HG03097 (cell line): Measurements from ENCODE around the gene FOXO3.
"Not testable (repeated sequence)": the region's sequence is repeated elsewhere in the genome, so short reads cannot be mapped to it uniquely, and the experiment has no call there.

ENCODE experiments used
- ATAC-seq: cut with Tn5 transposase; IDR thresholded peaks from one replicate; pipeline ENCODE4 v1.9.1; 2021; ENCODE audit not compliant: unreplicated experiment, low FRiP score

The FOXO3 gene

GRCh38 chr6:108560463-108561308 lies at the start of gene FOXO3:
TSS of gene FOXO3 (plus strand) at chr6:108560917. CDS start at chr6:108561209, 292 bp downstream.
- no peak for ATAC-seq

- no peak for ATAC-seq
Measured at GRCh38 chr6:108518714-108519576, 41.8 kb upstream of the FOXO3 start.

DNA sequence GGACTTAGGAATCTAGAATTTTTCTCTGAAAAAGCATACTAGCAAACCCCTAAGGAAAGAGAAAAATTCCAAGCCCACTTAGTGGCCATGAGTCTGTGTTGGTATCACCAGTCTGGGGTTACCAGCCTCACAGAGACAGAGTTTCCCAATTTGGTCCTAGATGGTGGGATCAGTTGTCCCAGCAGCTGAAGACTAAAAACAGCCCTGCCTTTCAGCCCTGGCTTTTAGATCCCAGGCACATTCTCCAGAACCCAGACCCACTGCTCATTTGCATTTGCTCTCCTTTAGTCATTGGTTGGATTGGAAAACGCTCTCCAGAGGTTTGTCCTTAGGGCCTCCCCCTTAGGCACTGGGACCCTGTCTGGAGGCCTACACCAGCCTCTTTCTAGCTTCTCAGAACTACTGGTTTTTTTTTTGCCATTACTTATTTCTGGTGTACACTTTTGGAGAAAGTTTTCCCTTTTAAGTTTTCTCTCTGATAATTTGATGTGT lies 39.1 kb upstream of the FOXO3 start:
- ATAC-seq, result no peak

DNA sequence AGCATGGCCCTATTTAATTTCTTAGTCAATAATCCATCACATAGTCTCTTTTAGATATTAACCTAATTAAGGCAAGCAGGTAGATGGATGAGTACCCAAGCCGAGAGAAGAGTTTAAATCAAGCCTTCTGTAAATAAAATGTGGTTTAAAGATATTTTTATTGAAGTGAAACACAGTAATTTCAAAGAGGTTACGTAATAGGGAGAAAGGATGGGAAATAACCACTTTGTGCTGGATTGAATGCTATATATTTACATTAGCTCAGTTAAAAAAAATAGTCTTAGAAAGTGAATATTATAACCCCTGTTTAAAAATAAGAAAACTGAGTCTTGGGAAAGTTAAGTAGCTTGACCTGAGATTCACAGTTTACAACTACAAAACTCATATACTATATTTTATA lies 37.0 kb upstream of the FOXO3 start:
- no peak for ATAC-seq

DNA sequence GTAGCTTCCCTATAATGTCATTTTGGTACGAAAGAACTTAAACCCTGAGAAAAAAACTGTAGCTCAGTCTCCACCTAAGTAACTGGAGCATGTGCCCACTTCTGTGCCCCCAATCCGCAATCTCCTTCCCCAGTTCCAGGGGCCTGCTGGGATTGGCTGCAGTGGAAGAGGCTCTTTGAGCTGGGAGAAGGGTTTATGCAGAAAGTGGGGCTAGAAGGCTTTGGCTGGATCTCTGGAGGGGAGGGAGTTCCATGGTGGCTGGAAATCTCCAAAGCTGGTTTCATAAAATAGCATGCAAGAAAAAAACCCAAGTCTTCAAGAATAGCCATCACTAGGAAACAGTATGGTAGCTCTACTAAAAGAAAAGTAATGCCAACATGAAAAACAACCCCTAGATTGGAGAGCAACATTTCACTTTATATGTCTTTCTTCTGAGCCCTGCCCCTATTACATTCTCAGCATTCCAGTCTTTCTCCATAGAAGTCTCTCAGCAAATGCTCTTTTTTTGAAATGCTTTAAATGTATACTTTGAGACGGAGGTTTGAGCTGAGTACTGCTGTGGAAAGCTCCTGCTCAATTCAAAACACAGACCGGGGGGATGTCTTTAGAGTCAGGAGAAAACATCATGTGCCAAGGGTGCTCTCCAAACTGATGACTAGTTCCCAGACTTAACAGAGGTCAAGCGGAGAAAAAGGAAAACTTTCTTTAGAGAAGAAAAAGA lies 36.0 kb upstream of the FOXO3 start:
- ATAC-seq, result no peak

GRCh38 chr6:108526739-108527174 lies 34.0 kb upstream of the FOXO3 start:
- no peak for ATAC-seq

DNA sequence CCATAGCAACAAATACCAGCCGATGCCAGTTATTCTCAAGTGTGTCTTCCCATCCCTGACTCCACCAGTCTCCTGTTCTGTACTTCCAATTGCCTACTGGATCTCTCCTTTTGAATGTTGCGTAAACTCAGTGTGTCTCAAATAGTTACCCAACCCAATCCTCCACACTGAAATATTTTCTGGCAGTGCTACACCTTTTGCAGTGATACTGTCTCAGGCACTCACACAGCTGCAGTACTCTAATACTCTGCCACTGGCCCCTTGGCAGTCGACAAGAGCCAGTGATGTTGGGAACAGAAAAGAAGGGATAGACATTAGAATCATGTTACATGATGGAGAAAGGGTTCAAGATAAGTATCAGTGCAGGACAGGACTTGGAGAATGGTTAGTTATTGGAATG lies 31.8 kb upstream of the FOXO3 start:
- no peak for ATAC-seq

DNA sequence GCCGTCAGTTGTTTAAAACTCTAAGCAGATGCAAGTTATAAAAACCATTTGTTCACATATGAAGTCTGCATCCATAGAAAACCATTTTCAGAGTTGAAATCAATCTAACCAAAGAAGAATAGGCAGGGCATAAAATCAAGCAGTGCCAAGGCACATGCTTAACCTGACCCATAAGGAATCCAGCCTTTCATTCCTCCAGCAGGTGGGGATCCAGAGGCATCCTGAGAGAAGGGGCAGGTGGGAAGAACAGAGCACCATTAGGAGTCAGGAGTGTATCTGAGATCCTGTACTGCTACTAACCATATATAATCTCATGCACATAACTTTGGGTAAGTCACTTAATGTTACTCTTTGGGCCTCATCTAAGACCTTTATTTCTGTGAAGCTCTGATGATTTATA lies 29.4 kb upstream of the FOXO3 start:
- no peak for ATAC-seq

GRCh38 chr6:108535114-108535742 lies 25.5 kb upstream of the FOXO3 start:
- no peak for ATAC-seq

DNA sequence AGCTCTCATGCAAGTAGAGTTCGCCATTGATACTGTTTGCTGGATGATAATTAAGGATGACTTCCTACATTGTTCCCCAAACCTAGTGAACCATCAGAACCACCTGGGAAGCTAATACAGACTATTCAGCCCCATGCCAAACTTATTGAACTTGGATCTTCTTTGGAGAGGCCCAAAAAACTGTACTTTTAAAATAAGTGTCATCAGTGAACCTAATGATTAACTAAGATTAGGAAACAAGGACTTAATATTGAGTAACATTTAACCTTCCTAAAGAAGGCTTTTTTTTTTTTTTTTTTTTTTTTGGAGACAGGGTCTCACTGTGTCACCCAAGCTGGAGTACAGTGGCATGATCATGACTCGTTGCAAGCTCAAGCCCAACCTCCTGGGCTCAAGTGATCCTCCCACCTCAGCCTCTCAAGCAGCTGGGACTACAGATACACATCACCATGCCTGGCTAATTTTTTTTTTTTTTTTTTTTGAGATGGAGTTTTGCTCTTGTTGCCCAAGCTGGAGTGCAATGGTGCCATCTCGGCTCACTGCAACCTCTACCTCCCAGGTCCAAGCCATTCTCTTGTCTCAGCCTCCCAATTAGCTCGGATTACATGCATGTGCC lies 24.7 kb upstream of the FOXO3 start:
- not testable (repeated sequence) for ATAC-seq

- ATAC-seq, result no peak
Measured at GRCh38 chr6:108541843-108542759, 18.6 kb upstream of the FOXO3 start.

DNA sequence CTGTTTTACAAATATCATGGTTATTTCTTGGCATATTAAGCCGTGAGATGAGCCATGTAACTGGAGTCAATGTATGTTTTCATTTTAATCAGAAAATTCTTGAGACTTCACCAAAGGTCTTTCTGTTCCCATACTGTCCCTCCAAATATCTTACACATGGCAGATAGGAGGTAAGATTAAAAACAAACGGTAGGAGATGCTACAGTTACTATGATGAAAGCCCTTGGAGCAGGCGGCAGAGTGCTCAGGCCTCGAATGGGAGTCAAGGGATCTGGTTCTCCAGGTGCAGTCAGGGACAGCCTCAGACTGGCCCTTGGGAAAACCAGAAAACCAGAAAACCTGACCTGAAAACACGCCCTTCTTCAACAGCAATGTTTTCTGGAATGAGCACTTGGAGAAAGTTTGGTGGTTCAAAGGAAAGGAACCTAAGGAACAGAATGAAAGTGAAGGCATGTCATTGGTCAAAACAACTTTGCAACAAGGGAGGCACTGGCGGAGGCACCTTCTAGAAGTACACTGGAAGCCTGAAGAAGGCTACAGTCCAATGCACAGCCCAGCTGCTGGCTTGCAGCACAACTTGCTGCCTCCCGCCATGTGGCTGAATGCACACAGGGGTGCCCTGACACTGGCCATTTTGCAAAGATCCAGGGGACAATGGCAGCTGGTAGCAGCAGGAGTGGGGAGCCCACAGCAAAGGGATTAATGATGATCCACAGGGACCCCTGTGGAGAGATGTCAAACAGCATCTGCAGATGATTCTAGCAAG lies 17.4 kb upstream of the FOXO3 start:
- ATAC-seq, result no peak

DNA sequence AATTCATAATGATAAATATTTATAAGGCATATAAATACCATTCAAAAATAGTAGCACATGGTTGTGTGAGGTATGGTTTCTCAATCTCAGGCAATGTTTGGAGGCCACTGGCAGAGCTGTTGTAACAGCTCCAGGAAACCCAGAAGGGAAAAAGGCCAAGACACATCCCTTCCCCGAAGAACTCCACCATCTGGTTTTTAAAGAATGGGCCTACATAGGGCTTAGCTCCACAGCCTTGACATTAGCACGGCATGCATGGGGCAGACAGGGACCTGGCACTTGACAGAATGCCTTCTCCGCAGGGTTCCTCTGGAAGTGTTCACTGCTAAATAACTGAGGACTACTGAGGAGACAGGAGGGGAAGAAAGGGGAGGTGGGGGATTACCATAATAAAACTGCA lies 16.1 kb upstream of the FOXO3 start:
- ATAC-seq, result no peak

DNA sequence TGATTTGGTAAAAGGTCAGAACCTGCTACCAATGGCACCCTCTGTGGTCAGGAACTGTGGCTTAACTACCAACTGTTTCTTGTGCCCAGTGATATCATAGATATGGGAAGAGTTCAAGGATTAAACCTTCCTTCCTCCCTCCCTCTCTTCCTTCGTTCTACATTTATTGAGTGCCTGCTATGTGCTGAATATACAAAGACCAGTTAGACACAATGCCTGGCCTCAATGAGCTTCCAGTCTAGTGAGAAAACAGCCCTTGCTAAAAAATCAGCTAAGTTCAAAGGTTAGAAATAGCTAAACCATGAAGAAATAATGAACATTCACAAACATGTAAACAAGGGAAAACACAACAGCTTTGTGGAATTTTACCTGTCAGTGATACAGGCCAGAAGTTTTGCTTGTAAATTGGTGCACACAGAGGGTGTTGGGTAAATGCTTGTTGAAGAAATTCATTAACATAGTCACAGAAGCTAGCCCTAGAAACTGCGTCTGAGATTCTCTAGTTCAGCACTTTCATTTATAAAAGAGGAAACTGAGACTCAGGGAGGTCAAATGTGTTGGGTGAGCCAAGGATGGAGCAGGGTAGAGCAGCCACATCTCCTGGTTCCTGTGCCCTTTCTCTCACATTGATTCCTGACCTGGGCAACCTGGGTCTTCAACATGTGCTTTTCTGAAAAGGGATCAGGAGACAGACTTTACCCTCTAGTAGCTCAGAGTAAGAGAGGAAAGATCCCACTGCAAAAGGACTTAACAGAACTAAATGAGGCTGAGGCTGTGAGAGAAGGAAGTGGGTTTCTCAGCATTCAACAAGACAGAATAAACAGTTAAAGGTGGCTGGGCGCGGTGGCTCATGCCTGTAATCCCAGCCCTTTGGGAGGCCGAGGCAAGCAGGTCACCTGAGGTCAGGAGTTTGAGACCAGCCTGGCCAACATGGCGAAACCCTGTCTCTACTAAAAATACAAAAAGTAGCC lies 14.4 kb upstream of the FOXO3 start:
- no peak for ATAC-seq

- ATAC-seq, result no peak
Measured at GRCh38 chr6:108549241-108549640, 11.5 kb upstream of the FOXO3 start.

DNA sequence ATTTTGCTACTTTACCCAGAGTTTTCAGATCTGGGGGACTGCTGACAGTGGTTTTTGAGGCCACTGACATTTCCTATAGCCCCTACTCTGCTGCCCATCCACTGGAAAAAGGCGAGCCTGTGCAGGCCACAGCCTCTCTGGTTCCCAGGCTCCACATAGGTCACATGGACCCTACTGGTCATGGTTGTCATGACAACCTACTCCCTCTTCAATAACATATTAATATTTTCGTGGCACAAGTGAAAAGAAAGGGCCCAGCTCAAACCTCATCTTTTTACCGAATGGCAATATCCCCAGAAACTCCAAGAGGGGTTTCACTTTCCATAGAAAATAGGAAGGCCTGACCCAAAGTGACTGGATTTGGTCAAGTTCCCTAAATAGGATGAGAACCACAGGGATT lies 11.0 kb upstream of the FOXO3 start:
- no peak for ATAC-seq

DNA sequence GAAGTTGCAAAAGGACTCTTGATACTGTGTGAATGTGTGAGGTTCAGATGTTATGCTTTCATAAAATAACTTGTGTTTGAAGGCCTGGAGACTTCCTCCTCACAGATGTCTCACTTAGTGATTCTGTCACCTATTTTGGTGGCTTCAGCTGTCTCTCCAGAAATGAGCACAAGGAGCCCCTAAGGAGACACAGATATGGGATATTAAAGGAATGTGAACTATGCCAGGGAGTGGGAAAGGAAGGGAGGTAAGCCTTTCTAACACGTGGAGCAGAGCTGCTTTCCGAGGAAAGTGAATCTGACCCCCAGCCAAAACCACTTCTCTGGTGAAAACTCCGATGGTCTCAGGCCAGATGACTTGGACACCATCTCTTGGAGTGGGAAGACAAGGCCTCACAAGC lies 10.5 kb upstream of the FOXO3 start:
- ATAC-seq, result no peak
